ENCODE data around the gene CNBD2. TPM values are rescaled to one million over a fixed set of nuclear protein-coding genes. Genes with fewer than 3 reads are reported as not detected.

The CNBD2 gene
- total RNA-seq, 1 experiment from 2014 or later = 3.8 TPM

- H3K4me1 Mint-ChIP-seq = peaks cover 12% of the 10 kb centered on the region
- H3K9me3 Mint-ChIP-seq = no peaks in the 10 kb centered on the region
- CTCF ChIA-PET = interaction anchor here (0.7 to 2.8 kb wide), 6 partner anchors 68 to 132 kb away, joined by 3 to 16 read pairs (median 3); partner anchors contain the start of gene SCAND1
- ATAC-seq (peak; percentile 92), DNase-seq (ENCODE audit: low spot score) (peak; percentile 28)
- no peaks in the 10 kb centered on the region for H3K36me3 Mint-ChIP-seq
- no peak overlapping the region for H3K27ac Mint-ChIP-seq
- TF ChIP-seq GABPB1 (CRISPR knock-in tag; IDR thresholded peaks at IDR 0.05) = peak; percentile 94
- TF ChIP-seq ZNF263 (CRISPR knock-in tag; IDR thresholded peaks at IDR 0.05; ENCODE audit: low read depth) = 0 out of 2 replicates have a peak, but pooled peaks have one; percentile 24
- TF ChIP-seq ZNF317 (CRISPR knock-in tag; IDR thresholded peaks at IDR 0.05; ENCODE audit: borderline replicate concordance, low read depth) = no peak
- TF ChIP-seq ZNF423 (CRISPR knock-in tag; IDR thresholded peaks at IDR 0.05) = peak; percentile 57; the same call in 1 of the 2 replicates
- no peak for TF ChIP-seq ATF3 (CRISPR knock-in tag; conservative IDR thresholded peaks at IDR 0.05)
- TF ChIP-seq USF1 (CRISPR knock-in tag; IDR thresholded peaks at IDR 0.05) = no peak
- no peak for TF ChIP-seq CDX4 (CRISPR knock-in tag; IDR thresholded peaks at IDR 0.05; ENCODE audit: borderline replicate concordance)
- no peak for TF ChIP-seq OVOL2 (CRISPR knock-in tag; IDR thresholded peaks at IDR 0.05; ENCODE audit: borderline replicate concordance)
- H3K4me3 Mint-ChIP-seq = no peak overlapping the region
- peaks cover 26% of the 10 kb centered on the region for H3K27me3 Mint-ChIP-seq (ENCODE audit: low read depth)
- POLR2A ChIA-PET = no interaction called here
These were observed 102.1 kb downstream of the CNBD2 start for GRCh38 chr20:36070451-36070850.

GRCh38 chr20:36071848-36072247 lies 103.5 kb downstream of the CNBD2 start:
- H3K27me3 Mint-ChIP-seq (ENCODE audit: low read depth) = peaks cover 23% of the 10 kb centered on the region
- H3K9me3 Mint-ChIP-seq = no peaks in the 10 kb centered on the region
- ChIA-PET CTCF (interaction anchor here (1.8 to 2.8 kb wide), 2 partner anchors 67 to 79 kb away, joined by 5 to 16 read pairs; no protein-coding TSS in a partner anchor), POLR2A (no interaction called here)
- peaks cover 10% of the 10 kb centered on the region for H3K4me1 Mint-ChIP-seq
- no peak for ATAC-seq
- no peak for TF ChIP-seq MYBL2 (CRISPR knock-in tag; IDR thresholded peaks at IDR 0.05)
- no peak for TF ChIP-seq HMGXB4 (CRISPR knock-in tag; IDR thresholded peaks at IDR 0.05)
- no peak for TF ChIP-seq CTCF (IDR thresholded peaks at IDR 0.05)
- TF ChIP-seq TP53 (CRISPR knock-in tag; IDR thresholded peaks at IDR 0.05) = no peak
- no peak for TF ChIP-seq AR (CRISPR knock-in tag; IDR thresholded peaks at IDR 0.05)
- no peak for TF ChIP-seq USF1 (CRISPR knock-in tag; IDR thresholded peaks at IDR 0.05)
- TF ChIP-seq ZNF263 (CRISPR knock-in tag; IDR thresholded peaks at IDR 0.05; ENCODE audit: low read depth) = no peak
- no peak for TF ChIP-seq HMGA2 (CRISPR knock-in tag; IDR thresholded peaks at IDR 0.05)
- TF ChIP-seq FOXK1 (CRISPR knock-in tag; IDR thresholded peaks at IDR 0.05) = no peak
- TF ChIP-seq JAZF1 (CRISPR knock-in tag; IDR thresholded peaks at IDR 0.05) = no peak
- TF ChIP-seq ELF4 (CRISPR knock-in tag; IDR thresholded peaks at IDR 0.05; ENCODE audit: low read depth) = no peak
- no peaks in the 10 kb centered on the region for H3K36me3 Mint-ChIP-seq
- H3K4me3 Mint-ChIP-seq = no peak overlapping the region
- DNase-seq (ENCODE audit: low spot score) = no peak
- no peak overlapping the region for H3K27ac Mint-ChIP-seq

All from WTC11 (cell line).